ENCODE measurements around the gene SLC25A26.

Gene SLC25A26

GRCh38 chr3:66227915-66228314 is 7.1 kb downstream of the SLC25A26 start:
- DNase-seq, result no peak

DNA sequence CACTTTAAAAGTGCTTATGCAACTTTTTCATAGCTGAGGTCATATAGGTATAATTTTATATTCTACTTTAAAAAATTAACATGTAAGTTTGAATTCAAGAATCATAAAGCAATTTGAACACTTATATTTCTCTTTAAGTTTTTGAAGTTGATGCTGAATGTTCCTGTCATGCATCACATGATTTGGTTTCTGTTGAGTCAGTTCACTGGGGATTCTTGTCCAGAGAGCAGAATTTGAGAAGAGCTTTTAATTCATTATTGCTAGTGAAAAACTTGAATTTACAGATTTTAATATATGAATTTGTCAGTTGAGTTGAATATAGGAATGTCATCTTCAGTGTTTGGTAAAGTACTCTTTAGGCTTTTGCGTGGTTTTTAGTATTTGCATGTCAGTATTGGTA is 7.9 kb downstream of the SLC25A26 start:
- no peak for DNase-seq

DNA sequence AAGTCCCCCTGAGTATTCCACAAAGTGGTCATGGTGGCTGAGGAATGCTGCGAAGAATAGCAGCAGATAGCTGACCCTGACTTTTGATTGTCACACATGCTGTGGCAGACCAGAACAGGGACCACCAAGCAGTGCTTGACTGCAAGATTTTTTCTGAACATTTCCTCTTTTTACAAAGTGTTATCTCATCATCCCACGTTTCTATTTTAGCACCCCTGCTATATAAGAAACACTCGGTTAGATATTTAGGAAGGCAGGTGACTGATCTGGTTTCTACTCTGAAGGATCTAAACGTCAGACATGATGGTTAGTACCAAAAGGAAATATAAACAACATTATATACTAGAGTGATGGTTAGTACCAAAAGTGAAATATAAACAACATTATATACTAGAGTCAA is 9.1 kb downstream of the SLC25A26 start:
- DNase-seq, result no peak

GRCh38 chr3:66233033-66233432 is 12.2 kb downstream of the SLC25A26 start:
- no peak for DNase-seq

DNA sequence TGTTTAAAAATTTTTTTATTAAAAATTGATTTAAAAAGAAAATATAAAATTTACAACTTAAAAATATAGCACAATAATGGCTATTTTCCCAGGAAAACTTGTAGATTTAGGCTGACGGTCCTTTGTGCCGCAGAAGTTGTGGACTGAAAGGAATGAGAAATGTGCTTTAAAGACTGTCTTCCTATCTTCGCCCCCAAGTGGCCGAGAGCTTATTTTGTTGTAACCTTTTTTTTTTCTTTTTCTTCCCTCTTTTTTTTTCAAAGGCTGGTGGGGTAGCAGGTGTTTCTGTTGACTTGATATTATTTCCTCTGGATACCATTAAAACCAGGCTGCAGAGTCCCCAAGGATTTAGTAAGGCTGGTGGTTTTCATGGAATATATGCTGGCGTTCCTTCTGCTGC is 15.5 kb downstream of the SLC25A26 start:
- no peak for DNase-seq

- DNase-seq, result no peak
Measured at GRCh38 chr3:66237552-66237951, 16.8 kb downstream of the SLC25A26 start.

DNA sequence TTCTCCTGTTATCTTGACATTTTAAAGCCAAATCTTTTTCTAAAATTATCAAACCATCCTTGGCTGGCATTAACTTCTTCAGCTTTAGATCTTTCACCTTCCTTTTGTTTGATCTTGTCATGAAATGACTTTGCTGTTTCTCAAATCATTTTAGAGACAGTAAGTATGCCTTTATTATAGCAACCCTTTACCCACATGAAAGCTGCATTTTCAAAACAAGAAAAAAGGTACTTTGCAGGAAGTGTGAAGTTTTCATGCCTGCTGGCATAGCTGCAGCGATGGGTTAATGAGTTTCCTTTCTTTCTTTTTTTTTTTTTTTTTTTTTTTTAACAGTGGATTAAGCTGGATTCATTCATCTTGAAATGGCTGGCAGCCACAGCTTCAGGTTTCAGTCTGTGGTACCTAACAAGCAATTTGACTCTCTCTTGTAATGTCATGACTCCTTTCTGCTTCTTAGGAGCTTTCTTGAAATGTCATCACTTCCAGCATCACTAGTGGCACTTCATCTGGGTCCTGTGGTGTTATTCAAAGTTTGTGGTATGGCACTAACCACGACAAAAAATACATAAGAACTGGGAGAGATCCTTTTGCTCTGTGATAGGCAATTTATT is 18.8 kb downstream of the SLC25A26 start:
- DNase-seq, result no peak

DNA sequence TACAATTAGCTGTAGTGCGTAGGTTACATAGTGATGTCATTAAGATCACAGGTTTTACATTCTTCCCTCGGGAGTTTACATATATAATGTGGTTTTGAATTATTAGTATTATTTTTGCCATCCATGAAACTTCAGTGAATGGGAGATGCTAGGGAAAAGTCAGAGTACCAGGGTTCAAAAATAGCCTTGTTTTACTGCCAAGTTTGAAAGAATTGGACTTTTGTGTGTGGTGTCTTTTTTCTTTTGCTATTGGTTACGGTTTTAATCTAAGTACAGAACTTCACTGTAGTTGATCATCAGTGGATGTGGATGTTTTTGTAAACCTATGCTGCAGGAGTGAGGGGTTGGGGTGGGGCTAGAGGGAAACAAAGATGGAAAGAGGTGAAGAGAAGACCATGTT is 20.7 kb downstream of the SLC25A26 start:
- no peak for DNase-seq

DNA sequence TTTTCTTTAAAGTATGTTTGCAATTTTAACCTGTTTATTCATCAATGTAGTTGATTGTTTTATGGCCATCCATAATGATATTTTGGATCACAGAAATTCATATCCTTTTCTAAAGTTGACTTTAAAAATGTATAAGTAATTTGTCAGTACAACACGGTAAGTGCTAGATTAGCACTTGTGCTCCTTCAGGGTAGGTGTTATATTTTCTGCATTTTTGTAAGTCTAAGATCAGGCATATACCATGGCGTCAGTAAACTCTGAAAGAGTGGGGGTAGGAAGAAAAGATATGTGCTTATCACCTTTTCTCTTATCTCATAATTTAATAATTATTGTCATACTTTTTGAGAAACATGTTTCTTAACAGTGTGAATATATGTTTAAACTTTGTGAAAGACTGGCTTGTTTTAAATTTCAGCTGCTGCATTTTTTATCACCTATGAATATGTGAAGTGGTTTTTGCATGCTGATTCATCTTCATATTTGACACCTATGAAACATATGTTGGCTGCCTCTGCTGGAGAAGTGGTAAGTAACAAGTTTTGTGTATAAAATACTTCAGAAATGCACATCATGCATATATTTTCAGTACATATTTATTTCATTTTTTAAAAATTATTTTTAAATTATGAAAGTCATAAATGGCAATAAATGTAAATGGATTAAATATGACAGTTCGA is 22.1 kb downstream of the SLC25A26 start:
- DNase-seq, result no peak

GRCh38 chr3:66248641-66249040 is 27.8 kb downstream of the SLC25A26 start:
- no peak for DNase-seq

GRCh38 chr3:66253790-66254620 is 33.2 kb downstream of the SLC25A26 start:
- no peak for DNase-seq

DNA sequence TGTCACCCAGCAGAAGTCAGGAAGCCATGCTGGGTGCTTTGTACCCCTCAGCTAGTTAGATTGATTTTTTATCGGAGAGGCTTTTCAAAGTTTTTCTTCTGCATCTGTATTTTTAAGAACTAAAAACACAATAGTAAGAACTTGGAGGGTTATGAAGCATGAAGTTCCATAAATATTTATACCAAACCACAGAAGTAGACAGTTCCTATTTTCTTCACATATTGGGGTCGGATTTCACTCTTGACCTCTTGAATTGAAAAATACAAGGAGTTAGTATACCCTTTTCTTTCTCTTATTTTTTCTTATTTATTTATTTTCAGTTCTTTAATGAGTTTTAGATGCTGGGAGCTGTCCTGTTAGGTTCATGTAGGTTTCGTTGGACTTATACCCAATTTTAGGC is 35.1 kb downstream of the SLC25A26 start:
- no peak for DNase-seq

- no peak for DNase-seq
Measured at GRCh38 chr3:66256806-66257205, 36.0 kb downstream of the SLC25A26 start.

- no peak for DNase-seq
Measured at GRCh38 chr3:66259566-66260255, 38.9 kb downstream of the SLC25A26 start.

GRCh38 chr3:66260431-66260830 is 39.6 kb downstream of the SLC25A26 start:
- no peak for DNase-seq

GRCh38 chr3:66261355-66261754 is 40.6 kb downstream of the SLC25A26 start:
- DNase-seq, result no peak

GRCh38 chr3:66265649-66266048 is 44.8 kb downstream of the SLC25A26 start:
- no peak for DNase-seq

DNA sequence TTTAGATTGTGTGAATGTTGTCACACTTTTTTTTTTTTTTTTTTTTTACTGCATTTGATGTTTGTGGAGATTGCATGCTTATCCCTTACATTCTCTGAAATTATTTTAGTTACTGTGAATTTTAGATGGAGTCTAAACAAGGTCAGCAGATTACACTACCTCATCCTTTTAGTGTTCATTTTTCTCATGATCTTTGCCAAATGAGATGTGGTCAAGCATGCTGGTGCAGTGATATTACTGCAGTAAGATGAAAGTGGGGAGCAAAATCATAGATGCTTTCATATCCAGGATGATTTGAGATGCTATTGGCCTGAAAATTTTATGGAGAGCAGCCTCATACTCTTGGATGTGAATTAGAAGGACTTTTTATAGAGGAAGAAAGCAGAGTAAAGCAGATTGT is 45.8 kb downstream of the SLC25A26 start:
- DNase-seq, result no peak

DNA sequence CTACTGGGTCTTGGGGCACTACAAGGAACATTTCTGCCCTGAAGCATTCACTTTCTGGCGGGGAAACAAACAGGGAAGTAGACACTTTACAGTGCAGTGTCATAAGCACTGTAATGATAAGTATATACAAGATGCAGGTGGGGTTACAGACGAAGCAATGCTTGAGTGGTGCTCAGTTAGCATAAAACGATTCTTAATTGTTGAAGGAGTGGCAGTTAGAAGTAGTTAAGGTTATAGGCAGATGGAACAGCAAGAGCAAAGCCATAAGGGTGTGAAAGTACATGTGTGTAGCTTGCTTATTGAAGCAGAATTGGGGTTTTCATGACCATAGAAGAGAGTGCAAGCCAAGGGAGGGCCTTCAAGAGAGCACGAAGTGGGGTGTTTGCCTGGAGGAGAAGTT is 46.2 kb downstream of the SLC25A26 start:
- DNase-seq, result no peak

DNA sequence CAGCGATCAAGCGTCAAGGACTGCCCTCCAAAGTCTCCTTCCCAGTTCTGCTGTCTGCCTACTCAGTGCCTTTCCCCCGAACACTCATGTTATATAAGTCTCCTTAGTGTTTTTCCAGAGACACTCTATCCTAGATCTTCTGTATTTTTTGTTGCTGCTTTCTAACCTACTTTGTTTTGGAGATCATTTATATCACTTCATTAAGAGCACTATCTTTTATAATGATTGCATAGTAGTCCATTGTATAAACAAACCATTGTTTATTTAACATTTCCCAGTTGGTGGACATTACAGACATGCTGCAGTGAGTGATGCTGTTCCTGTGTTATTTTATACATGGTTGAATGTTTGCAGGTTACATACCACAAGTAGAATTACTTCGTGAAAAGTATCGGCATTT is 47.1 kb downstream of the SLC25A26 start:
- DNase-seq, result no peak

DNA sequence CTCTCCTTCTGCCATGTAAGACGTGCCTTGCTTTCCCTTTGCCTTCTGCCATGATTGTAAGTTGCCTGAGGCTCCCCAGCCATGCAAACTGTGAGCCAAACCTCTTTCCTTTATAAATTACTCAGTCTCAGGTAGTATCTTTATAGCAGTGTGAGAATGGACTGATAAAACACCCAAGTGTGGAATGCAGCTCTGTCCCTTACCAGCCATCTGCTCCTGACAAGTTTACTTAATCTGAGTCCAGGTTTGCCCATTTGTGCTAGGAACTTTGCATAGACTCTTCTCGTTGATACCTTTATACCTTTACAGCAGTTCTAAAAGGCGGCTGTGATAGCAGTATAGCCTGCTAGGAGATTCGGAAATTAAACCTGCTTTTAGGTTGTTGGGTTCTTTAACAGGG is 48.1 kb downstream of the SLC25A26 start:
- DNase-seq, result no peak

GRCh38 chr3:66269411-66269810 is 48.6 kb downstream of the SLC25A26 start:
- no peak for DNase-seq

DNA sequence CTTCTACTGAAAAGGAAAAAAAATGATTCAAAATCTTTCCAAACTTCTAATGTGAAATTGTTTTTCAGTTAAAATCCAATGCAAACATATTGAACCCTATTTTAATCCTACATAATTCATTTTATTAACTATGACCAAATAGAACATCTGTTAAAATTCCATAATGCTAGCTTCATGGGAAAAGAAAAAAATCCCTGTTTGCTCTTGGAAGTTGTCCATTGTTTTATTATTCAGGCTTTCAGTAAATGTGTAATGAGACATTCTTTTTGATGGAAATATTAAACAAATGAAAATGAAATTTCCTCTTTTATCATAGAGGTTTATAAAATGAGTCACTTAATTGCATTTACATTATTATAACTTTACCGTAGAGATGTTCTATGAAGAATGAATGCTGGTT is 49.5 kb downstream of the SLC25A26 start:
- no peak for DNase-seq

DNA sequence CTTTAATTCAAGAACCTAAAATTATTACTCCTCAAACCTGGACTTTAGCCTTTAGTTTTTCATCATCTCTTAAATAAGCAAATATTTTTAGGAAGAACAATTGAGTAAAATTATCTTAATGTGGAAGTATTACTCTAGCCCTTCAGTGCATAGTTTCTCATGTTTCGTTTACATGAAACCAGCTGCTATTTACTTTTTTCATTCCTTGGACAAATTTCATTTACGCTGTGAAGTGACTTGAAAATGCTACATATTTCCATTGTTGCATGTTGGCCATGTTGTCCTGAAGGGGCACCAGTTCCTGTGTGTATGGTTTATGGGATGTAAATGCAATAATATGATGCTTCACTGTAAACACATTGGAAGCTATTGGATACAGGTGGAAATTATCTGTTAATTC is 49.9 kb downstream of the SLC25A26 start:
- DNase-seq, result no peak
